Stimulated activated CD4-positive, alpha-beta T cell treated with anti-CD3 and anti-CD28 coated beads, Interleukin-4, amount 100 ng/mL, for 1 hour (primary cell): ENCODE measurements around the gene P4HA2.
A peak's percentile ranks its signal among the peaks of the same experiment; 100 is the strongest.

Experiments
- DNase-seq: peaks from one replicate; pipeline ENCODE4 v3.0.0-alpha.2; 2020

P4HA2 gene

GRCh38 chr5:132227485-132228240, at the start of gene P4HA2:
Gene P4HA2 (minus strand): TSS chr5:132227853. CDS start chr5:132218626, 9,227 bp downstream.
- DNase-seq: peak; percentile 31

- no peak for DNase-seq
Observed at GRCh38 chr5:132277256-132277655, 49.6 kb upstream of the P4HA2 start.

- DNase-seq: no peak
Observed at GRCh38 chr5:132275367-132276220, 47.9 kb upstream of the P4HA2 start.

- DNase-seq: no peak
Observed at GRCh38 chr5:132274050-132274792, 46.6 kb upstream of the P4HA2 start.

GRCh38 chr5:132273631-132274030, 46.0 kb upstream of the P4HA2 start:
- no peak for DNase-seq

GRCh38 chr5:132272311-132273210, 44.9 kb upstream of the P4HA2 start:
- DNase-seq: peak; percentile 74

GRCh38 chr5:132271251-132272246, 43.9 kb upstream of the P4HA2 start:
- DNase-seq: no peak

DNA sequence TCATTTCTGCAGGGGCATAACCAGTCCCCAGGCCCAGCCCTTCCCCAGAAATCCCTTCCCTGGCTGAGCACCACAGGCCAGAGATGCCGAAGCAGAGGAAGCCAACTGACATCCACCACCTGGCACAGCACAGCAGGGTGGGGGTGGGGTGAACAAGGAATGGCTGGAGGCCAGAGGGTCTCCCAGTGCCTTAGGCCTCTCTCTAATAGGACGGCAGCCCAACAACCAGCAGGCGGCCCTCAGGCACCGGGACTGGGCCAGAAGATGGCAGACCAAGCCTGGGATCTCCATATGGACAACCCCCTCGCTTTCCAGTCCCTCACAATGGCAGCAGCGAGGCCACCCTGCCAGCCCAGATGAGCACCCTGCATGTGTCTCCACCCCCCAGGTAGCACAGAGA, 43.1 kb upstream of the P4HA2 start:
- no peak for DNase-seq

GRCh38 chr5:132270335-132270665, 42.6 kb upstream of the P4HA2 start:
- no peak for DNase-seq

- DNase-seq: no peak
Observed at GRCh38 chr5:132269635-132270334, 42.1 kb upstream of the P4HA2 start.

DNA sequence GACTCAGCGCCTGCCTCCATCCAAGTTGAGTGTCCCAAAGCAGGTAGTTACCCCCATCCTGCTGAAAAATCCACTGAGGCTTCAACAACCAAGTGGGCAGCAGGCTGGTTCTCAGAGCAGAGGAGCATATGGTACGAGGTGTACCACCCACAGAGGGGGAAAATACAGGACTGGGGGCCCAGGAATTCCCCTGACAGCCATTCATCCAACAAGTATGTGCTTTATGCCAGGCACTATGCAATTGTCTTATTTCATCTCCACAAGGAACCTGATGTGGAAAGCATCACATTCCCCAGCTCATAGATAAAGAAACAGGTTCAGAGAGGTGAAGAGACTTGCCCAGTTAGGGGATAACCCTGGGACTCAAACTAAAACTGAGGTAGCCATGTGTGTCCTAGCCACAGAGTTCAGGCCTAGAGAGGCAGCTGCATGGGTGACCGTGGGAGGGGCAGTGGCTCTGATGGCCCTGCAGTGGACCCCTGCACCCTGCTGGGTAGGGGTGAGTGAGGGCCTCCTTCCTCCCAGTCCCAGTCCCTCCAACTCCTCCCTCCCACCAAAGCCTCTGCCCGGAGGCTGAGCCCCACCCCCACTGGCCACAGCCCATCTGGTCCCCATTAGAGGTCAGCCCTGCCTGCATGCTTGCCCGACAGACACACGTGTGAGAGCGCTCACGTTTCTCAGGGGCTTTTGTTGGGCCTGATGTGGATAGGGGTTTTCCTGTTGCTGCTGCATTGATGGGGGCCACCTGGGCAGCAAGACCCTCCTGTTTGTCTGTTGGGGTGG, 41.3 kb upstream of the P4HA2 start:
- DNase-seq: no peak

- no peak for DNase-seq
Observed at GRCh38 chr5:132267931-132268768, 40.5 kb upstream of the P4HA2 start.

DNA sequence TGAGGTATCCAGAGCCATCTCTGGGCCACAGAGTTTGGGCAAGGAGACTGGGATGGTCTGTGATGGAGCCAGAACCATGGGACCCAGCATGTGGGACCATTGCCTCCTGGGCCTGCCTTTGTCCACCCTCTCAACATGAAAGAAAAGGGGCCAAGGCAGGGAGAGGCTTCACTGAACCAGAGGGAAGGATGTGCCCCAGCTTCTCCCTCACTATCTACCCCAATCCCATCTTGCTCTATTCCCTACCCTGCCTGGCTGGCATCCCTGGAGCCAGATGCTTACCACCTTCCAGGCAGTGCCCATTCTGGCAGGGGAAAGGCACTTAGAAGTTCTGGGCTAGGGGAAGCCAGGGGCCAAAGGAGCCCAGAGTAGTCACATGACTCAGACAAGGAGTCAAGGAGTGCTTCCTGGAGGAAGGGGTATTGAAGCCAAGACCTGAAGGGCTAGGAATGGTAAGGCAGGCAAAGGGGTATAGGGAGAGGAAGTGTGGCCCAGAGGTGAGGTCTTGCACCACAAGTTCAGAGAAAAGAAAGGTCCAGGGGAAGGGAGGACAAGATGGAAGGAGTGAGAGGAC, 39.6 kb upstream of the P4HA2 start:
- no peak for DNase-seq

DNA sequence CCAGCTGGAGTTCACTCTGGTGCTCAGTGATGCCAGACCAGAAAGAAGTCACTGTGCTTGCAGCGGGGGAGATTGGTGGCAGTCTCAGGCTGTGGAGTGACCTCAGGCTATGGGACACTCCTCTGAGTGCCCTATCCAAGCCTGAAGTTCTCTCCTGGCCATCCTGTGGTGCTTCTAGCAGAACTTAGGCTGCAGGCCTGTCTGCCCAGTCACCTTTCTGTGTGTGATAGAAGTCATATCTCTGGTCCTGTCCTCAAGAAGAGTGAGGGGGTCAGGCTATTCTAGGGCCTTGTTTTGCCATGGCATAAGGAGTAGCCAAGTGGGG, 39.1 kb upstream of the P4HA2 start:
- DNase-seq: no peak

- DNase-seq: no peak
Observed at GRCh38 chr5:132266031-132266835, 38.6 kb upstream of the P4HA2 start.

DNA sequence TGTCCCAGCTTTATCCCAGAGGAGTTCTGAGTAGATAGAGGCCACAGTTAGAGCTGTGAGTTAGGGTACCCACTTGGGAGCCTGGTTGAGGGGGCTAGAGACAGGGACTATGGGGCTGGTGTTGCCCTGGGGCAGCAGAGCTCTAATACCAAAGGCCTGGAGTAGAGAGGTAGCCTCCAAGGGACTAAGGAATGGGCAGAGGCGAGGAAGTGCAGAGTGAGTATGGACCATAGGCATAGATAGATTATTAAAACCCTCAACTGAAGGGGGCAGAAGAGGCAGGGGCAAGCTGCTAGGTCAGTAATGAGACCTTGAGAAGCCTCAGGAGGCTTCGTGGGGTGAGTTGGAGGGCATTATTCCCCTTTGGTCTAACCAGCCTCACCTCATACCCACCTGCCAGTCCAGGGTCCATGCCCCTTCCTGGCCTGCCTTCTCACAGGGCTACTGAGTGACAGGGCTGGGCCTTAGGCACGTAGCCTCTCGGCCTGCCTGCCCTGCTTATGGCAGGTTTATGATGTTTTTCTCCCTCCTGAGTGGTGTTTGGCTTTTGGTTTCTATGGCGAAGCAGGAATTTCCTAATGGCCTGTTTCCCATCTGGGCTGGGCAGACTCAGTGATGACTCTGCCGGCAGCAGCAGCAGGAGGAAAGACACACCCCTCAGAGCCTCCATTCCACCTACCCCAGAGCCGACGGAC, 37.8 kb upstream of the P4HA2 start:
- DNase-seq: no peak
